GM12878 (cell line): ENCODE results near the gene INHBE. TPM values are rescaled to one million over a fixed set of nuclear protein-coding genes. Genes with fewer than 3 reads are reported as not detected.
A peak's percentile ranks its signal among the peaks of the same experiment; 100 is the strongest.

Source experiments
- ATF7 ChIP-seq: fragments of 450-650 bp; IDR thresholded peaks from 2 replicates; pipeline ENCODE4 v1.6.1; 2016; ENCODE audit warnings: low read depth, mild to moderate bottlenecking
- BCL11A ChIP-seq: IDR thresholded peaks from 2 replicates; pipeline ENCODE4 v1.6.1; 2011; ENCODE audit warnings: low read depth, low read length
- CEBPB ChIP-seq, 2 experiments: fragments of 150-350 bp in 1 of 2; IDR thresholded peaks; 2 replicates each; pipeline ENCODE4 v1.6.1; 2012 to 2014; ENCODE audit warnings: low read depth in 2 of 2, low read length in 2 of 2, borderline replicate concordance in 1 of 2, inconsistent platforms in 1 of 2
- CHD2 ChIP-seq: IDR thresholded peaks from 2 replicates; pipeline ENCODE4 v1.6.1; 2011; ENCODE audit warnings: low read depth, low read length, improper control_type of control experiment, borderline replicate concordance
- DPF2 ChIP-seq: fragments of 450-650 bp; IDR thresholded peaks from 2 replicates; pipeline ENCODE4 v1.6.1; 2017; ENCODE audit warnings: mild to moderate bottlenecking
- EZH2 ChIP-seq: IDR thresholded peaks from 2 replicates; pipeline ENCODE4 v1.6.1; 2012; ENCODE audit warnings: low read depth, mild to moderate bottlenecking, control low read depth, inconsistent platforms, low read length, borderline replicate concordance; ENCODE audit not compliant: control insufficient read depth
- MTA3 ChIP-seq: IDR thresholded peaks from 2 replicates; pipeline ENCODE4 v1.6.1; 2012; ENCODE audit warnings: low read length, inconsistent platforms, borderline replicate concordance
- NFYB ChIP-seq: IDR thresholded peaks from 2 replicates; pipeline ENCODE4 v1.6.1; 2011; ENCODE audit warnings: low read depth, mild to moderate bottlenecking, low read length, improper control_type of control experiment, moderate library complexity; ENCODE audit not compliant: insufficient read depth
- NR2C2 ChIP-seq: IDR thresholded peaks from 2 replicates; pipeline ENCODE4 v1.6.1; 2011; ENCODE audit warnings: borderline replicate concordance, low read depth; ENCODE audit not compliant: control insufficient read depth, insufficient read length
- POLR2AphosphoS2 ChIP-seq: IDR thresholded peaks from 2 replicates; pipeline ENCODE4 v1.6.1; 2011; ENCODE audit warnings: low read depth, mild to moderate bottlenecking, low read length, improper control_type of control experiment, moderate library complexity
- POU2F2 ChIP-seq: IDR thresholded peaks from 3 replicates; pipeline ENCODE4 v1.6.1; 2011; ENCODE audit warnings: low read depth, mild to moderate bottlenecking, low read length, borderline replicate concordance
- RB1 ChIP-seq: fragments of 450-650 bp; formaldehyde crosslinking; IDR thresholded peaks from 2 replicates; pipeline ENCODE4 v1.6.1; 2017; ENCODE audit warnings: mild to moderate bottlenecking, borderline replicate concordance
- SP1 ChIP-seq: IDR thresholded peaks from one replicate; pipeline ENCODE4 v1.6.1; 2011; ENCODE audit warnings: low read depth, low read length
- SREBF1 ChIP-seq: IDR thresholded peaks from 2 replicates; pipeline ENCODE4 v1.6.1; 2012; ENCODE audit warnings: mild to moderate bottlenecking, low read length
- SRF ChIP-seq, 2 experiments: IDR thresholded peaks; 2 replicates each; pipeline ENCODE4 v1.6.1; 2011; ENCODE audit warnings: low read depth in 2 of 2, low read length in 2 of 2, mild to moderate bottlenecking in 1 of 2, moderate library complexity in 1 of 2
- WRNIP1 ChIP-seq: IDR thresholded peaks from 2 replicates; pipeline ENCODE4 v1.6.1; 2011; ENCODE audit warnings: low read depth, low read length, improper control_type of control experiment, borderline replicate concordance
- ZNF622 ChIP-seq: fragments of 450-650 bp; IDR thresholded peaks from 2 replicates; pipeline ENCODE4 v1.6.1; 2017; ENCODE audit warnings: mild to moderate bottlenecking, inconsistent platforms
- polyA plus RNA-seq, 11 experiments: library from polyadenylated mRNA; depleted of rRNA in 4 of 11; unstranded in 6 of 11; stranded (reverse) in 5 of 11; fragments of >200 nt; fragmentation: Nextera tagmentation in 4 of 11; fragmentation: Illumina TruSeq in 1 of 11; extraction: Ambion mirVana in 4 of 11; extraction: Trizol in 1 of 11; gene quantifications; 1 replicate in 1 of 11; 2 replicates in 10 of 11; pipeline versions ENCODE4 v1.2.1 to v1.2.3, GENCODE V29; 2011 to 2016; ENCODE audit warnings: inconsistent platforms in 2 of 11, missing spikeins in 2 of 11, low read depth in 1 of 11
- total RNA-seq, 4 experiments: library from RNA; depleted of rRNA in 3 of 4; stranded (reverse); fragments of >200 nt in 3 of 4; fragmentation: Illumina TruSeq in 1 of 4; extraction: Trizol in 1 of 4; gene quantifications; 2 replicates each; pipeline versions ENCODE4 v1.2.1 to v1.2.3, GENCODE V29; 2013 to 2021
- TF ChIP-seq, protein P1 (sequence below): fragments of 450-650 bp; IDR thresholded peaks from 2 replicates; pipeline ENCODE4 v1.6.1; 2017; ENCODE audit warnings: mild to moderate bottlenecking, moderate library complexity
- TF ChIP-seq, protein P2 (sequence below): IDR thresholded peaks from 2 replicates; pipeline ENCODE4 v1.6.1; 2011; ENCODE audit warnings: low read depth, mild to moderate bottlenecking, low read length, moderate library complexity, borderline replicate concordance; ENCODE audit errors: extremely low read depth
- TF ChIP-seq, protein P3 (sequence below): fragments of 150-350 bp; IDR thresholded peaks from 2 replicates; pipeline ENCODE4 v1.6.1; 2014; ENCODE audit warnings: mild to moderate bottlenecking, low read depth, low read length
- TF ChIP-seq, protein P4 (sequence below): IDR thresholded peaks from 2 replicates; pipeline ENCODE4 v1.6.1; 2011; ENCODE audit warnings: mild to moderate bottlenecking, low read depth, low read length, moderate library complexity; ENCODE audit not compliant: insufficient replicate concordance

Gene INHBE
- total and polyA plus RNA-seq, 10 of the 15 experiments (the other 5 are each of a cell fraction or from before 2014, with no cell fraction given) = 0.09 to 2.5 (median 0.37) TPM

DNA sequence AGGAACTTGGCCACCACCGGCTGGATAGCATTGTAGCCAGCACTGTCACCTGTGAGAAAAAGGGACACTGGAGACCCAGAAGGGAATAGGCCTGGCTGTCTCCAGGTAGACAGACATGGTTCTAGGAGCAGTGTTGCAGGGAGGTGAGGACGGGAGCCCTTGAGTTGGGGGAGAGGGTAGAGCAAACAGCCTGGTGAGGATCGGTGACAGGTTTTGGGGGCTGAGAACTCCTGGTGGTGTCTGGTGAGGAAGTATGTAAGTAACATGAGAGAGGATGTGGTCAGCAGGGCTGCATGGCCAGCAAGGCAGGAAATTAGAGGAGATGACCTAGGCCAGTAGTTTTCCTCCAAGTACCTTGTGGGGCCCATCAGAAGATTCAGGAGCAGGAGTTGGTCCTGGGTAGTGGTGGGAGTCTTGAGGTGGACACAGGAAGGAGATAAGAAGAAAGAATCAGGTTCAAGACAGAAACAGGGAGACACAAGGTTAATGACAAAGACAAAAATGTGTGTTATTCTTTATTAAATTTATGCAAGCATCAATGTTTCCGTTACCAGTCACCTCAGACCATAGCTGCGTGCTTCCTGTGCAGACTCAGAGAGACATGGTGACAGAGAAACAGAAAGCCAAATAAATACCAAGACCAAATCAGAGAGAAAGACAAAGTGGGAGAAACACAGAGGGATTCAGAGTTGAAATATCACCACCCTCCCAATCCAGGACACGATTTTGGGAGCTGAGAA lies 24.4 kb downstream of the INHBE start, which contains the start of gene ARHGAP9 (continued):
- no peak; the same call in 2 of the 3 replicates for TF ChIP-seq POU2F2
- TF ChIP-seq POLR2AphosphoS2 = no peak
- TF ChIP-seq WRNIP1 = no peak
- no peak for TF ChIP-seq NR2C2
- TF ChIP-seq, protein P1, sequence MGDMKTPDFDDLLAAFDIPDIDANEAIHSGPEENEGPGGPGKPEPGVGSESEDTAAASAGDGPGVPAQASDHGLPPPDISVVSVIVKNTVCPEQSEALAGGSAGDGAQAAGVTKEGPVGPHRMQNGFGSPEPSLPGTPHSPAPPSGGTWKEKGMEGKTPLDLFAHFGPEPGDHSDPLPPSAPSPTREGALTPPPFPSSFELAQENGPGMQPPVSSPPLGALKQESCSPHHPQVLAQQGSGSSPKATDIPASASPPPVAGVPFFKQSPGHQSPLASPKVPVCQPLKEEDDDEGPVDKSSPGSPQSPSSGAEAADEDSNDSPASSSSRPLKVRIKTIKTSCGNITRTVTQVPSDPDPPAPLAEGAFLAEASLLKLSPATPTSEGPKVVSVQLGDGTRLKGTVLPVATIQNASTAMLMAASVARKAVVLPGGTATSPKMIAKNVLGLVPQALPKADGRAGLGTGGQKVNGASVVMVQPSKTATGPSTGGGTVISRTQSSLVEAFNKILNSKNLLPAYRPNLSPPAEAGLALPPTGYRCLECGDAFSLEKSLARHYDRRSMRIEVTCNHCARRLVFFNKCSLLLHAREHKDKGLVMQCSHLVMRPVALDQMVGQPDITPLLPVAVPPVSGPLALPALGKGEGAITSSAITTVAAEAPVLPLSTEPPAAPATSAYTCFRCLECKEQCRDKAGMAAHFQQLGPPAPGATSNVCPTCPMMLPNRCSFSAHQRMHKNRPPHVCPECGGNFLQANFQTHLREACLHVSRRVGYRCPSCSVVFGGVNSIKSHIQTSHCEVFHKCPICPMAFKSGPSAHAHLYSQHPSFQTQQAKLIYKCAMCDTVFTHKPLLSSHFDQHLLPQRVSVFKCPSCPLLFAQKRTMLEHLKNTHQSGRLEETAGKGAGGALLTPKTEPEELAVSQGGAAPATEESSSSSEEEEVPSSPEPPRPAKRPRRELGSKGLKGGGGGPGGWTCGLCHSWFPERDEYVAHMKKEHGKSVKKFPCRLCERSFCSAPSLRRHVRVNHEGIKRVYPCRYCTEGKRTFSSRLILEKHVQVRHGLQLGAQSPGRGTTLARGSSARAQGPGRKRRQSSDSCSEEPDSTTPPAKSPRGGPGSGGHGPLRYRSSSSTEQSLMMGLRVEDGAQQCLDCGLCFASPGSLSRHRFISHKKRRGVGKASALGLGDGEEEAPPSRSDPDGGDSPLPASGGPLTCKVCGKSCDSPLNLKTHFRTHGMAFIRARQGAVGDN = no peak; the same call in 1 of the 2 replicates
- TF ChIP-seq DPF2 = peak; percentile 38; the same call in 1 of the 2 replicates
- TF ChIP-seq SRF (IDR thresholded peaks at IDR 0.05; ENCODE audit: low read depth in 2 of 2, low read length in 2 of 2) = peak; percentile 48 to 73; a peak in 2 of 4 replicates
- TF ChIP-seq ATF7 = peak; percentile 34
- TF ChIP-seq SREBF1 = no peak
- no peak for TF ChIP-seq MTA3
- TF ChIP-seq CHD2 = no peak
- no peak for TF ChIP-seq RB1
- no peak for TF ChIP-seq BCL11A
- TF ChIP-seq CEBPB (IDR thresholded peaks at IDR 0.05; ENCODE audit: borderline replicate concordance in 1 of 2, low read depth in 2 of 2, low read length in 2 of 2) = no peak
- TF ChIP-seq, protein P2, sequence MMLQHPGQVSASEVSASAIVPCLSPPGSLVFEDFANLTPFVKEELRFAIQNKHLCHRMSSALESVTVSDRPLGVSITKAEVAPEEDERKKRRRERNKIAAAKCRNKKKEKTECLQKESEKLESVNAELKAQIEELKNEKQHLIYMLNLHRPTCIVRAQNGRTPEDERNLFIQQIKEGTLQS = no peak
- TF ChIP-seq SP1 = peak; percentile 13
- TF ChIP-seq, protein P3, sequence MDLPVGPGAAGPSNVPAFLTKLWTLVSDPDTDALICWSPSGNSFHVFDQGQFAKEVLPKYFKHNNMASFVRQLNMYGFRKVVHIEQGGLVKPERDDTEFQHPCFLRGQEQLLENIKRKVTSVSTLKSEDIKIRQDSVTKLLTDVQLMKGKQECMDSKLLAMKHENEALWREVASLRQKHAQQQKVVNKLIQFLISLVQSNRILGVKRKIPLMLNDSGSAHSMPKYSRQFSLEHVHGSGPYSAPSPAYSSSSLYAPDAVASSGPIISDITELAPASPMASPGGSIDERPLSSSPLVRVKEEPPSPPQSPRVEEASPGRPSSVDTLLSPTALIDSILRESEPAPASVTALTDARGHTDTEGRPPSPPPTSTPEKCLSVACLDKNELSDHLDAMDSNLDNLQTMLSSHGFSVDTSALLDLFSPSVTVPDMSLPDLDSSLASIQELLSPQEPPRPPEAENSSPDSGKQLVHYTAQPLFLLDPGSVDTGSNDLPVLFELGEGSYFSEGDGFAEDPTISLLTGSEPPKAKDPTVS = no peak
- TF ChIP-seq ZNF622 = no peak
- TF ChIP-seq NFYB = no peak
- TF ChIP-seq, protein P4, sequence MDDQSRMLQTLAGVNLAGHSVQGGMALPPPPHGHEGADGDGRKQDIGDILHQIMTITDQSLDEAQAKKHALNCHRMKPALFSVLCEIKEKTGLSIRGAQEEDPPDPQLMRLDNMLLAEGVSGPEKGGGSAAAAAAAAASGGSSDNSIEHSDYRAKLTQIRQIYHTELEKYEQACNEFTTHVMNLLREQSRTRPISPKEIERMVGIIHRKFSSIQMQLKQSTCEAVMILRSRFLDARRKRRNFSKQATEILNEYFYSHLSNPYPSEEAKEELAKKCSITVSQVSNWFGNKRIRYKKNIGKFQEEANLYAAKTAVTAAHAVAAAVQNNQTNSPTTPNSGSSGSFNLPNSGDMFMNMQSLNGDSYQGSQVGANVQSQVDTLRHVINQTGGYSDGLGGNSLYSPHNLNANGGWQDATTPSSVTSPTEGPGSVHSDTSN = no peak
- no peak for TF ChIP-seq EZH2
